C4-2B (cell line): ENCODE results near the gene RFTN1.

Experiments used
- CTCF ChIP-seq: fragments of 450-650 bp; conservative IDR thresholded peaks from 2 replicates; pipeline ENCODE4 v1.5.1; 2017; ENCODE audit warnings: mild to moderate bottlenecking
- ZFX ChIP-seq: fragments of 450-650 bp; IDR thresholded peaks from 2 replicates; pipeline ENCODE4 v1.6.1; 2017

GRCh38 chr3:16419640-16420241 lies 93.8 kb downstream of the RFTN1 start:
- no peak for TF ChIP-seq CTCF
- no peak for TF ChIP-seq ZFX
